ENCODE results near the gene GLTPD2.
A peak's percentile ranks its signal among the peaks of the same experiment; 100 is the strongest.

The GLTPD2 gene

GRCh38 chr17:4788807-4789700 is at the start of gene GLTPD2:
Gene GLTPD2 (plus strand): TSS chr17:4788964. CDS start chr17:4789012, 48 bp downstream.
- no peaks in the 10 kb centered on the region for H3K9me3 Mint-ChIP-seq
- H3K27ac Mint-ChIP-seq = peak within 1 kb of the TSS; percentile 50 to 92 (median 85)
- H3K4me3 Mint-ChIP-seq = peak within 1 kb of the TSS; percentile 88 to 91 (median 88)
- H3K36me3 Mint-ChIP-seq (ENCODE audit: low read depth) = no peaks in the 10 kb centered on the region
- no peak for TF ChIP-seq CTCF (IDR thresholded peaks at IDR 0.05; ENCODE audit: unreplicated experiment in 3 of 3)
- peaks cover 29% of the 10 kb centered on the region for H3K4me1 Mint-ChIP-seq
- H3K27me3 Mint-ChIP-seq (ENCODE audit: low read depth) = peaks cover 10% of the 10 kb centered on the region

- no peaks in the 10 kb centered on the region for H3K36me3 Mint-ChIP-seq (ENCODE audit: low read depth)
- H3K9me3 Mint-ChIP-seq = no peaks in the 10 kb centered on the region
- H3K27ac Mint-ChIP-seq = peak within 1 kb of the TSS in 1 of 3 experiments; percentile 28
- H3K27me3 Mint-ChIP-seq (ENCODE audit: low read depth) = peaks cover 91% of the 10 kb centered on the region
- H3K4me3 Mint-ChIP-seq = peak within 1 kb of the TSS; percentile 82 to 87 (median 84)
- H3K4me1 Mint-ChIP-seq = peaks cover 7% of the 10 kb centered on the region
- TF ChIP-seq CTCF (IDR thresholded peaks at IDR 0.05; ENCODE audit: unreplicated experiment in 3 of 3) = no peak
These were observed 49.4 kb upstream of the GLTPD2 start, which contains the start of the genes CXCL16 and ZMYND15 for GRCh38 chr17:4739122-4740024. Gene CXCL16 (minus strand): TSS chr17:4739928. CDS start chr17:4739339, 589 bp downstream. Gene ZMYND15 (plus strand): TSS chr17:4739833. CDS start chr17:4740549, 716 bp downstream.

GRCh38 chr17:4740025-4740351 is 48.8 kb upstream of the GLTPD2 start:
- H3K27me3 Mint-ChIP-seq (ENCODE audit: low read depth) = peaks cover 95% of the 10 kb centered on the region
- H3K4me3 Mint-ChIP-seq = peak overlapping the region; percentile 77 to 87 (median 84)
- no peaks in the 10 kb centered on the region for H3K36me3 Mint-ChIP-seq (ENCODE audit: low read depth)
- H3K9me3 Mint-ChIP-seq = no peaks in the 10 kb centered on the region
- H3K4me1 Mint-ChIP-seq = peaks cover 7% of the 10 kb centered on the region
- TF ChIP-seq CTCF (IDR thresholded peaks at IDR 0.05; ENCODE audit: unreplicated experiment in 3 of 3) = no peak
- H3K27ac Mint-ChIP-seq = peak overlapping the region in 1 of 3 experiments; percentile 5

GRCh38 chr17:4740584-4740983 is 48.2 kb upstream of the GLTPD2 start:
- H3K27me3 Mint-ChIP-seq (ENCODE audit: low read depth) = peaks cover 95% of the 10 kb centered on the region

GRCh38 chr17:4741544-4741943 is 47.2 kb upstream of the GLTPD2 start:
- Mint-ChIP-seq H3K36me3 (ENCODE audit: low read depth) (no peaks in the 10 kb centered on the region), H3K4me3 (peak overlapping the region; percentile 51 to 53 (median 53)), H3K27me3 (ENCODE audit: low read depth) (peaks cover 94% of the 10 kb centered on the region), H3K27ac (no peak overlapping the region), H3K4me1 (peaks cover 7% of the 10 kb centered on the region), H3K9me3 (no peaks in the 10 kb centered on the region)
- TF ChIP-seq CTCF (IDR thresholded peaks at IDR 0.05; ENCODE audit: unreplicated experiment in 3 of 3) = no peak

More at GRCh38 chr17:4740584-4740983, 48.2 kb upstream of the GLTPD2 start:
- no peaks in the 10 kb centered on the region for H3K36me3 Mint-ChIP-seq (ENCODE audit: low read depth)
- H3K4me3 Mint-ChIP-seq = peak overlapping the region; percentile 77 to 87 (median 84)
- peak overlapping the region in 1 of 3 experiments; percentile 5 for H3K27ac Mint-ChIP-seq
- H3K4me1 Mint-ChIP-seq = peaks cover 7% of the 10 kb centered on the region
- no peak for TF ChIP-seq CTCF (IDR thresholded peaks at IDR 0.05; ENCODE audit: unreplicated experiment in 3 of 3)
- H3K9me3 Mint-ChIP-seq = no peaks in the 10 kb centered on the region
